SK-N-SH treated with all-trans-retinoic acid at 6 μM for 48 hours (cell line): Measurements from ENCODE around the gene CCDC69.

Experiments used
- ARNTL ChIP-seq: fragments of 450-650 bp; formaldehyde crosslinking; IDR thresholded peaks from 2 replicates; pipeline ENCODE4 v1.5.0; 2020; ENCODE audit warnings: low read depth, mild to moderate bottlenecking, moderate library complexity, borderline replicate concordance
- BACH2 ChIP-seq: fragments of 250-450 bp; sonication (Bioruptor Pico); IDR thresholded peaks from 2 replicates; pipeline ENCODE4 v1.9.0; 2021; ENCODE audit warnings: mild to moderate bottlenecking, borderline replicate concordance
- CSRNP3 ChIP-seq: fragments of 250-450 bp; sonication (Bioruptor Pico); IDR thresholded peaks from 2 replicates; pipeline ENCODE4 v1.5.1; 2021; ENCODE audit warnings: mild to moderate bottlenecking, moderate library complexity
- GLIS3 ChIP-seq: fragments of 250-450 bp; sonication (Bioruptor Pico); IDR thresholded peaks from 2 replicates; pipeline ENCODE4 v1.5.0; 2020; ENCODE audit warnings: mild to moderate bottlenecking, moderate library complexity
- PPARA ChIP-seq: fragments of 250-450 bp; sonication (Bioruptor Pico); IDR thresholded peaks from 2 replicates; pipeline ENCODE4 v1.5.0; 2020; ENCODE audit warnings: mild to moderate bottlenecking, borderline replicate concordance
- RARB ChIP-seq: fragments of 250-450 bp; sonication (Bioruptor Pico); IDR thresholded peaks from 2 replicates; pipeline ENCODE4 v1.8.0; 2021; ENCODE audit warnings: mild to moderate bottlenecking, moderate library complexity
- TCF4 ChIP-seq: fragments of 250-450 bp; sonication (Bioruptor Pico); IDR thresholded peaks from 2 replicates; pipeline ENCODE4 v1.8.0; 2021; ENCODE audit warnings: mild to moderate bottlenecking, moderate library complexity, borderline replicate concordance
- ZFP30 ChIP-seq: fragments of 450-650 bp; formaldehyde crosslinking; IDR thresholded peaks from 2 replicates; pipeline ENCODE4 v1.5.0; 2022; ENCODE audit warnings: mild to moderate bottlenecking, moderate library complexity
- ZNF70 ChIP-seq: fragments of 450-650 bp; formaldehyde crosslinking; IDR thresholded peaks from 2 replicates; pipeline ENCODE4 v1.5.0; 2020; ENCODE audit warnings: mild to moderate bottlenecking, moderate library complexity
- TF ChIP-seq, protein P1 (sequence below): fragments of 250-450 bp; sonication (Bioruptor Pico); IDR thresholded peaks from 2 replicates; pipeline ENCODE4 v1.5.1; 2020; ENCODE audit warnings: low read depth, mild to moderate bottlenecking, moderate library complexity

DNA sequence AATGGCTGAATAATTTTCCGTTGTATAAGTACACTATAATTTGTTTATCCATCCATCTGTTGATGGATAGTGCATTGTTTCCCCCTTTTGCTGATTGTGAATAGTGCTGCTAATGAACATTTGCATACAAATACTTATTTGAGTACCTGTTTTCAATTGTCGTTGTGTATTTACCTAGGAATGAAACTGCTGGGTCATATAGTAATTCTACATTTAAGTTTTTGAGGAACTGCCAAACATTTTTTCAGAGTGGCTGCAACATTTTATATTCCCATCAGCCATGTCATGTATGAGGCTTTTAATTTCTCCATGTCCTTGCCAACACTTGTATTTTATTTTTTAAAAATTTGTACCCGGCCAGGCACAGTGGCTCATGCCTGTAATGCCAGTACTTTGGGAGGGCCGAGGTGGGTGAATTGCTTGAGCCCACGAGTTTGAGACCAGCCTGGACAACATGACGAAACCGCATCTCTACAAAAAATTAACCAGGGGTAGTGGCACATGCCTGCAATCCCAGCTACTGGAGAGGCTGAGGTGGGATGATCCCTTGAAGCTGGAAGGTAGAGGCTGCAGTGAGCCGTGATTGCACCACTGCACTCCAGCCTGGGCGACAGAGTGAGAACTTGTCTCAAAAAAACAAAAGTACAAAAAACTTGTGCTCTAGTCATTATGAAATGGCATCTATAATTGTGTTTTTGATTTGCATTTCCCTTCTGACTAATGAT is 64.1 kb downstream of the CCDC69 start:
- no peak for TF ChIP-seq ARNTL (CRISPR knock-in tag)
- TF ChIP-seq GLIS3 (CRISPR knock-in tag): no peak
- no peak for TF ChIP-seq CSRNP3 (CRISPR knock-in tag)
- TF ChIP-seq ZFP30: no peak
- no peak for TF ChIP-seq BACH2 (CRISPR knock-in tag)
- TF ChIP-seq, protein P1, sequence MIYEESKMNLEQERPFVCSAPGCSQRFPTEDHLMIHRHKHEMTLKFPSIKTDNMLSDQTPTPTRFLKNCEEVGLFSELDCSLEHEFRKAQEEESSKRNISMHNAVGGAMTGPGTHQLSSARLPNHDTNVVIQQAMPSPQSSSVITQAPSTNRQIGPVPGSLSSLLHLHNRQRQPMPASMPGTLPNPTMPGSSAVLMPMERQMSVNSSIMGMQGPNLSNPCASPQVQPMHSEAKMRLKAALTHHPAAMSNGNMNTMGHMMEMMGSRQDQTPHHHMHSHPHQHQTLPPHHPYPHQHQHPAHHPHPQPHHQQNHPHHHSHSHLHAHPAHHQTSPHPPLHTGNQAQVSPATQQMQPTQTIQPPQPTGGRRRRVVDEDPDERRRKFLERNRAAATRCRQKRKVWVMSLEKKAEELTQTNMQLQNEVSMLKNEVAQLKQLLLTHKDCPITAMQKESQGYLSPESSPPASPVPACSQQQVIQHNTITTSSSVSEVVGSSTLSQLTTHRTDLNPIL: no peak
- TF ChIP-seq ZNF70 (CRISPR knock-in tag): no peak
- no peak for TF ChIP-seq PPARA (CRISPR knock-in tag)
- no peak for TF ChIP-seq RARB (CRISPR knock-in tag)
- TF ChIP-seq TCF4: no peak
